Activated T-helper 1 cell treated with Interleukin-2 at 50 U/mL for 16 hours (primary cell): ENCODE measurements around the gene SPPL3.
"Not testable (repeated sequence)": the region's sequence is repeated elsewhere in the genome, so short reads cannot be mapped to it uniquely, and the experiment has no call there.

Experiments
- DNase-seq: peaks from one replicate; pipeline ENCODE4 v3.0.0-alpha.2; 2020; ENCODE audit warnings: low read depth

SPPL3 gene

GRCh38 chr12:120844297-120844696, 59.9 kb downstream of the SPPL3 start:
- no peak for DNase-seq

- no peak for DNase-seq
Measured at GRCh38 chr12:120843472-120843871, 60.7 kb downstream of the SPPL3 start.

GRCh38 chr12:120842595-120842994, 61.6 kb downstream of the SPPL3 start:
- no peak for DNase-seq

GRCh38 chr12:120841525-120841924, 62.6 kb downstream of the SPPL3 start:
- DNase-seq = no peak

GRCh38 chr12:120839503-120839902, 64.7 kb downstream of the SPPL3 start:
- DNase-seq = no peak

GRCh38 chr12:120838629-120839383, 65.4 kb downstream of the SPPL3 start:
- DNase-seq = not testable (repeated sequence)

- DNase-seq = no peak
Measured at GRCh38 chr12:120836114-120836684, 68.0 kb downstream of the SPPL3 start.

GRCh38 chr12:120835657-120836056, 68.5 kb downstream of the SPPL3 start:
- no peak for DNase-seq

GRCh38 chr12:120835304-120835612, 68.9 kb downstream of the SPPL3 start:
- no peak for DNase-seq

- no peak for DNase-seq
Measured at GRCh38 chr12:120834489-120835303, 69.5 kb downstream of the SPPL3 start.

GRCh38 chr12:120833849-120834248, 70.3 kb downstream of the SPPL3 start:
- DNase-seq = no peak

GRCh38 chr12:120832737-120833136, 71.4 kb downstream of the SPPL3 start:
- no peak for DNase-seq

GRCh38 chr12:120831648-120832267, 72.4 kb downstream of the SPPL3 start:
- DNase-seq = no peak

- no peak for DNase-seq
Measured at GRCh38 chr12:120830966-120831365, 73.2 kb downstream of the SPPL3 start.

- DNase-seq = no peak
Measured at GRCh38 chr12:120830052-120830940, 73.9 kb downstream of the SPPL3 start.

- no peak for DNase-seq
Measured at GRCh38 chr12:120826335-120826734, 77.8 kb downstream of the SPPL3 start.

GRCh38 chr12:120825337-120825736, 78.8 kb downstream of the SPPL3 start:
- DNase-seq = no peak

- no peak for DNase-seq
Measured at GRCh38 chr12:120822832-120823503, 81.2 kb downstream of the SPPL3 start.

- no peak for DNase-seq
Measured at GRCh38 chr12:120821878-120822277, 82.3 kb downstream of the SPPL3 start.

GRCh38 chr12:120820884-120821510, 83.2 kb downstream of the SPPL3 start:
- no peak for DNase-seq

GRCh38 chr12:120818416-120818815, 85.7 kb downstream of the SPPL3 start:
- no peak for DNase-seq
